Pancreas (tissue), 10 donors: Measurements from ENCODE around the gene NKD1. TPM values are rescaled to one million over a fixed set of nuclear protein-coding genes. Genes with fewer than 3 reads are reported as not detected.

ENCODE experiments used
- ATAC-seq, 4 donors: fragments of 200-7000 bp; cut with Tn5 transposase; one replicate each; pipeline versions ENCODE4 v1.8.0 to v1.9.1; 2020; ENCODE audit warnings: mild to moderate bottlenecking in 4 of 4, moderate library complexity in 4 of 4
- DNase-seq, 6 donors: peaks; one replicate each; pipeline ENCODE4 v3.0.0-alpha.2; 2020
- FAIRE-seq: peaks from 2 replicates; lab custom pipeline; 2012; peaks lifted over from hg19 to GRCh38; lab: Jason Lieb, UNC
- H3K27ac ChIP-seq, 4 donors: fragments of 200-600 bp; sonication (generic); 1 replicate in 3 of 4; 2 replicates in 1 of 4; pipeline versions ENCODE4 v1.5.0 to v1.8.0; 2020
- H3K27me3 ChIP-seq, 4 donors: fragments of 200-600 bp; one replicate each; pipeline ENCODE4 v1.8.0; 2021
- H3K36me3 ChIP-seq, 3 donors: fragments of 200-600 bp; sonication (generic) in 1 of 3; one replicate each; pipeline versions ENCODE4 v1.5.0 to v1.8.0; 2020 to 2021
- H3K4me1 ChIP-seq, 3 donors: fragments of 200-600 bp; one replicate each; pipeline ENCODE4 v1.8.0; 2021
- H3K4me3 ChIP-seq, 4 donors: fragments of 200-600 bp; sonication (generic) in 2 of 4; one replicate each; pipeline versions ENCODE4 v1.5.0 to v1.8.0; 2020 to 2021
- H3K9me3 ChIP-seq, 4 donors: fragments of 200-600 bp; one replicate each; pipeline ENCODE4 v1.8.0; 2021
- CTCF ChIP-seq, 4 donors: fragments of 200-600 bp; sonication (generic) in 3 of 4; IDR thresholded peaks; one replicate each; pipeline versions ENCODE4 v1.5.0 to v1.8.0; 2021; ENCODE audit warnings: antibody characterized with exemption in 4 of 4
- WGBS, 2 donors: extraction: QIAGEN DNeasy Blood & Tissue Kit; methylation state at CpG; one replicate each; pipeline ENCODE4 v1.1.7; 2013; 5-methylcytosine and 5-hydroxymethylcytosine counted together
- intact Hi-C, 3 donors: fragments of 100-400 bp; cut with DNase I; formaldehyde crosslinking; loops; one replicate each; pipeline versions ENCODE4 v1.11.1 to v1.14.2; 2022
- polyA plus RNA-seq, 2 donors: library from polyadenylated mRNA; stranded (reverse); fragments of 200-250 nt; gene quantifications; one replicate each; pipeline ENCODE4 v1.2.3, GENCODE V29; 2013
- total RNA-seq, 6 donors: library from RNA; stranded (reverse); fragmentation: NEBNext Ultra II Directional in 4 of 6; extraction: Animal tissue kit (Norgen Biotek cat#: 25700) in 4 of 6; gene quantifications; one replicate each; pipeline versions ENCODE4 v1.2.1 to v1.2.4, GENCODE V29; 2021 to 2023
- donor health status: healthy with polysubstance abuse.
- donor health status: DM: no; HTN: no; CAD: no; lungs with moderate emphysema.
- donor health status: DM: no; HTN: no; CAD: no.
- donor health status: control.
- donor health status: control.
- donor health status: Bipolar disorder and iron deficiency.
- donor health status: DM: yes; HTN: yes; CAD: no.
- donor health status: DM: no; HTN: no; CAD: no.
- donor health status: DM: no; HTN: no; CAD: no.
- donor health status: DM: yes; HTN: yes; CAD: no.

The NKD1 gene
- total and polyA plus RNA-seq, 8 donors = 0.45 to 5.8 (median 4.4) TPM

GRCh38 chr16:50621452-50621792 is 73.2 kb downstream of the NKD1 start:
- no peaks in the 10 kb centered on the region for H3K27me3 ChIP-seq
- no peak overlapping the region for H3K27ac ChIP-seq
- no peaks in the 10 kb centered on the region for H3K36me3 ChIP-seq
- no peaks in the 10 kb centered on the region for H3K9me3 ChIP-seq
- no peak overlapping the region for H3K4me3 ChIP-seq
- intact Hi-C loops = no loop called here
- 95 to 96% methylated on average over 9 of the region's 9 CpGs for WGBS, 2 donors
- peaks cover 0 to 4% (median 0%) of the 10 kb centered on the region in 3 donors for H3K4me1 ChIP-seq
- DNase-seq (peak in 1 of 6 donors; percentile 50), FAIRE-seq (no peak), ATAC-seq (no peak)
- TF ChIP-seq CTCF (IDR thresholded peaks at IDR 0.05) = no peak

GRCh38 chr16:50622029-50622428 is 73.8 kb downstream of the NKD1 start:
- no peak for TF ChIP-seq CTCF (IDR thresholded peaks at IDR 0.05)
- no peaks in the 10 kb centered on the region for H3K36me3 ChIP-seq
- no peak overlapping the region for H3K4me3 ChIP-seq
- H3K27me3 ChIP-seq = no peaks in the 10 kb centered on the region
- peak in 1 of 6 donors; percentile 27 for DNase-seq
- H3K9me3 ChIP-seq = no peaks in the 10 kb centered on the region
- intact Hi-C loops = no loop called here
- ATAC-seq = no peak
- no peak for FAIRE-seq
- no peak overlapping the region for H3K27ac ChIP-seq
- 95 to 97% methylated on average over 7 of the region's 7 CpGs for WGBS, 2 donors
- peaks cover 0 to 2% (median 0%) of the 10 kb centered on the region in 3 donors for H3K4me1 ChIP-seq

GRCh38 chr16:50622643-50623369 is 74.6 kb downstream of the NKD1 start:
- H3K4me1 ChIP-seq = no peaks in the 10 kb centered on the region
- H3K27me3 ChIP-seq = no peaks in the 10 kb centered on the region
- no peak for TF ChIP-seq CTCF (IDR thresholded peaks at IDR 0.05)
- DNase-seq (peak in 2 of 6 donors; percentile 8 to 36), ATAC-seq (no peak), FAIRE-seq (no peak)
- intact Hi-C loops = no loop called here
- no peaks in the 10 kb centered on the region for H3K9me3 ChIP-seq
- no peaks in the 10 kb centered on the region for H3K36me3 ChIP-seq
- H3K4me3 ChIP-seq = no peak overlapping the region
- no peak overlapping the region for H3K27ac ChIP-seq
- 92 to 98% methylated on average over 16 of the region's 16 CpGs for WGBS, 2 donors

GRCh38 chr16:50624449-50624970 is 76.3 kb downstream of the NKD1 start:
- Histone ChIP-seq H3K36me3 (no peaks in the 10 kb centered on the region), H3K4me3 (no peak overlapping the region), H3K27me3 (no peaks in the 10 kb centered on the region), H3K9me3 (no peaks in the 10 kb centered on the region), H3K4me1 (no peaks in the 10 kb centered on the region), H3K27ac (no peak overlapping the region)
- FAIRE-seq (no peak), DNase-seq (peak in 2 of 6 donors; percentile 3 to 17), ATAC-seq (no peak)
- intact Hi-C loops = no loop called here
- no peak for TF ChIP-seq CTCF (IDR thresholded peaks at IDR 0.05)
- 81 to 86% methylated on average over 8 of the region's 8 CpGs for WGBS, 2 donors

GRCh38 chr16:50625374-50625773 is 77.2 kb downstream of the NKD1 start:
- intact Hi-C loops = no loop called here
- no peak overlapping the region for H3K27ac ChIP-seq
- DNase-seq = peak in 1 of 6 donors; percentile 17
- no peaks in the 10 kb centered on the region for H3K36me3 ChIP-seq
- FAIRE-seq = no peak
- no peaks in the 10 kb centered on the region for H3K27me3 ChIP-seq
- no peak overlapping the region for H3K4me3 ChIP-seq
- no peaks in the 10 kb centered on the region for H3K9me3 ChIP-seq
- TF ChIP-seq CTCF (IDR thresholded peaks at IDR 0.05) = no peak
- no peaks in the 10 kb centered on the region for H3K4me1 ChIP-seq
- no peak for ATAC-seq
- WGBS, 2 donors = 84 to 89% methylated on average over 12 of the region's 12 CpGs
